ENCODE measurements around the gene CALML6. TPM values are rescaled to one million over a fixed set of nuclear protein-coding genes. Genes with fewer than 3 reads are reported as not detected.

The CALML6 gene
- total RNA-seq, 1 experiment from 2014 or later: 1.7 TPM

DNA sequence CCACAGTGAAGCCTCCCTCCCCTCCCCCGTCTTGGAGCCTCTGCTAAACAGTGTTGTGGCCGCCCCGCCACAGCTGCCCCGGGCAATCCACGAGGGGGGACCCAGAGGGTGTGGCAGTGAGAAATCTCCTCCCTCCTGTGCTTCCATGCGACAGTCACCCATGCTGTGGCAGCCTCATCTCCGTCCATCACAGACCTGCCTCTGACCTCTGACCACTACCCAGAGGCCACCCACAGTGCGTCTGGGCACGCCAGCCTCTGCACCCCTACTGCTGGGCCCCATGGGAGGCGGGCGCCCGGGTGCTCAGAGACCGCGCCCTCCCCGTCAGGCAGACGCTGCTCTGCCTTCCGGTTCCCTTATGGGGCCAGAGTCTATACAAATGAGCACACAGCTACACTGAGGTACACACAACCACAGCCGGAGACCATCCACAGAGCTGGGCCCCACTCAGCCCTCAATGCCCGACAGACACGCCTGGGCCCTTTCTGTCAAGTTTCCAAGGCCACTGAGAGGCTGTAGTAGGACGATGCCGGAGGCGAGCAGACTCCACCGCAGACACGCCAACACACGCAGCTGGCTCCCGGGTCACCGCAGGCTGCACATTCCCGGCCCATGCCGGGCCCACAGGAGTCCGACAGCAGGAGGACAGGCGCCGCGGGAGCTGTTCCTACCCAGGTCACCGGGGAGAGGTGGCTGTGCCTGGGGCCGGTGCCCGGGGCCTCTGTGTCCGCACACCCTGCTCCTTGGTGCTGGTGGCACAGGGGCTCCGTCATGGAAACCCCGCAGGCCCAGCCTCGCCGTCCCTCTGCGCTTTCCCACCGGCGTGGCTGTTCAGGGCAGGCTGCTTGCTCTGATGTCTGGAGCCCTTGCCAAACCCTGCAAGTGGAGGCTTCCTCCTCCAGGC lies 27.9 kb downstream of the CALML6 start:
- Histone ChIP-seq H3K27me3 (ENCODE audit: insufficient read depth, low read length) (no peaks in the 10 kb centered on the region), H2BK15ac (ENCODE audit: low read depth, low read length) (no peak overlapping the region), H3K23ac (ENCODE audit: insufficient read length, low read depth, low read length) (no peak overlapping the region), H3K4me1 (ENCODE audit: insufficient read depth, low read length) (no peaks in the 10 kb centered on the region), H4K8ac (replicated peaks; ENCODE audit: insufficient read length, low read depth, low read length) (no peak overlapping the region), H3K14ac (ENCODE audit: insufficient read depth, low read length) (no peak overlapping the region), H2BK20ac (ENCODE audit: low read depth, low read length, poor library complexity, severe bottlenecking) (no peak overlapping the region), H3T11ph (ENCODE audit: low read length) (no peak overlapping the region), H2BK5ac (ENCODE audit: insufficient read length, low read length) (no peak overlapping the region), H3K9ac (ENCODE audit: extremely low read depth, insufficient read length, low read length) (no peak overlapping the region), H3K4me2 (ENCODE audit: insufficient read depth, insufficient read length, low read length) (no peak overlapping the region), H2AFZ (ENCODE audit: low read length) (no peak overlapping the region), H2BK12ac (ENCODE audit: insufficient read length, low read depth, low read length) (no peak overlapping the region), H3K9me3 (ENCODE audit: control insufficient read depth, low read depth, low read length) (no peaks in the 10 kb centered on the region), H3K79me2 (ENCODE audit: insufficient read depth, low read length) (no peaks in the 10 kb centered on the region), H3K56ac (ENCODE audit: insufficient read length, low read depth, low read length) (no peak overlapping the region), H3K79me1 (ENCODE audit: insufficient read depth, low read depth, low read length, poor library complexity, severe bottlenecking) (no peaks in the 10 kb centered on the region), H3K18ac (ENCODE audit: insufficient read length, low read depth, low read length) (no peak overlapping the region), H4K91ac (ENCODE audit: insufficient read length, low read depth, low read length) (no peak overlapping the region), H3K23me2 (ENCODE audit: insufficient read length, low read depth, low read length, poor library complexity, severe bottlenecking) (no peaks in the 10 kb centered on the region), H2AK5ac (ENCODE audit: insufficient read length, low read length) (no peak overlapping the region), H3K27ac (ENCODE audit: insufficient read length, low read depth, low read length) (no peak overlapping the region), H2BK120ac (ENCODE audit: low read depth, low read length, poor library complexity, severe bottlenecking) (no peak overlapping the region), H4K20me1 (ENCODE audit: control insufficient read depth, insufficient read depth, insufficient read length) (peaks cover 3% of the 10 kb centered on the region), H3K4ac (ENCODE audit: low read depth, low read length) (no peak overlapping the region), H4K5ac (ENCODE audit: insufficient read length, low read depth, low read length) (no peak overlapping the region)
- TF ChIP-seq, protein P1, sequence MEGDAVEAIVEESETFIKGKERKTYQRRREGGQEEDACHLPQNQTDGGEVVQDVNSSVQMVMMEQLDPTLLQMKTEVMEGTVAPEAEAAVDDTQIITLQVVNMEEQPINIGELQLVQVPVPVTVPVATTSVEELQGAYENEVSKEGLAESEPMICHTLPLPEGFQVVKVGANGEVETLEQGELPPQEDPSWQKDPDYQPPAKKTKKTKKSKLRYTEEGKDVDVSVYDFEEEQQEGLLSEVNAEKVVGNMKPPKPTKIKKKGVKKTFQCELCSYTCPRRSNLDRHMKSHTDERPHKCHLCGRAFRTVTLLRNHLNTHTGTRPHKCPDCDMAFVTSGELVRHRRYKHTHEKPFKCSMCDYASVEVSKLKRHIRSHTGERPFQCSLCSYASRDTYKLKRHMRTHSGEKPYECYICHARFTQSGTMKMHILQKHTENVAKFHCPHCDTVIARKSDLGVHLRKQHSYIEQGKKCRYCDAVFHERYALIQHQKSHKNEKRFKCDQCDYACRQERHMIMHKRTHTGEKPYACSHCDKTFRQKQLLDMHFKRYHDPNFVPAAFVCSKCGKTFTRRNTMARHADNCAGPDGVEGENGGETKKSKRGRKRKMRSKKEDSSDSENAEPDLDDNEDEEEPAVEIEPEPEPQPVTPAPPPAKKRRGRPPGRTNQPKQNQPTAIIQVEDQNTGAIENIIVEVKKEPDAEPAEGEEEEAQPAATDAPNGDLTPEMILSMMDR (conservative IDR thresholded peaks at IDR 0.05): no peak
- H3K36me3 Mint-ChIP-seq (ENCODE audit: insufficient read depth in 1 of 3, low read depth in 3 of 3): no peaks in the 10 kb centered on the region
- no CpG with 5 or more reads among the region's 45 CpGs for WGBS (ENCODE audit: extremely low coverage, insufficient read length, low lambda C conversion rate)
- peaks cover 2% of the 10 kb centered on the region for H3K27me3 Mint-ChIP-seq (ENCODE audit: low read depth)
- DNase-seq: no peak
- no peak overlapping the region for H3K4me3 Mint-ChIP-seq
- peaks cover 4 to 6% of the 10 kb centered on the region in 2 experiments; a peak in 3 of 4 replicates for H3K4me1 Mint-ChIP-seq
- H3K27ac Mint-ChIP-seq: no peak overlapping the region
- peaks cover 0 to 2% of the 10 kb centered on the region in 2 experiments; a peak in 1 of 5 replicates for H3K9me3 Mint-ChIP-seq

All from H9 (cell line).